Measurements from ENCODE around the gene MXD4. TPM values are rescaled to one million over a fixed set of nuclear protein-coding genes. Genes with fewer than 3 reads are reported as not detected.

The MXD4 gene
- total RNA-seq, 1 donor from 2014 or later: 22.7 TPM

GRCh38 chr4:2248044-2248780 is 13.7 kb downstream of the MXD4 start:
- Histone ChIP-seq H3K36me3 (peaks cover 4% of the 10 kb centered on the region), H3K4me1 (no peaks in the 10 kb centered on the region), H3K4me2 (no peak overlapping the region), H3K9ac (no peak overlapping the region), H3K27me3 (no peaks in the 10 kb centered on the region), H2AFZ (replicated peaks) (no peak overlapping the region), H3K27ac (no peak overlapping the region), H3F3A (ENCODE audit: low read depth) (peaks cover 14% of the 10 kb centered on the region), H3K79me2 (ENCODE audit: low read depth) (no peaks in the 10 kb centered on the region), H3K4me3 (no peak overlapping the region), H4K20me1 (ENCODE audit: low read depth) (peaks cover 21% of the 10 kb centered on the region), H3K9me3 (ENCODE audit: low read depth) (no peaks in the 10 kb centered on the region)
- TF ChIP-seq EZH2 (IDR thresholded peaks at IDR 0.05): no peak
- TF ChIP-seq, protein P1, sequence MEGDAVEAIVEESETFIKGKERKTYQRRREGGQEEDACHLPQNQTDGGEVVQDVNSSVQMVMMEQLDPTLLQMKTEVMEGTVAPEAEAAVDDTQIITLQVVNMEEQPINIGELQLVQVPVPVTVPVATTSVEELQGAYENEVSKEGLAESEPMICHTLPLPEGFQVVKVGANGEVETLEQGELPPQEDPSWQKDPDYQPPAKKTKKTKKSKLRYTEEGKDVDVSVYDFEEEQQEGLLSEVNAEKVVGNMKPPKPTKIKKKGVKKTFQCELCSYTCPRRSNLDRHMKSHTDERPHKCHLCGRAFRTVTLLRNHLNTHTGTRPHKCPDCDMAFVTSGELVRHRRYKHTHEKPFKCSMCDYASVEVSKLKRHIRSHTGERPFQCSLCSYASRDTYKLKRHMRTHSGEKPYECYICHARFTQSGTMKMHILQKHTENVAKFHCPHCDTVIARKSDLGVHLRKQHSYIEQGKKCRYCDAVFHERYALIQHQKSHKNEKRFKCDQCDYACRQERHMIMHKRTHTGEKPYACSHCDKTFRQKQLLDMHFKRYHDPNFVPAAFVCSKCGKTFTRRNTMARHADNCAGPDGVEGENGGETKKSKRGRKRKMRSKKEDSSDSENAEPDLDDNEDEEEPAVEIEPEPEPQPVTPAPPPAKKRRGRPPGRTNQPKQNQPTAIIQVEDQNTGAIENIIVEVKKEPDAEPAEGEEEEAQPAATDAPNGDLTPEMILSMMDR (IDR thresholded peaks at IDR 0.05): no peak
- TF ChIP-seq EZH2phosphoT487 (IDR thresholded peaks at IDR 0.05): no peak
- H3K9me3 Mint-ChIP-seq: no peaks in the 10 kb centered on the region
- peaks cover 9% of the 10 kb centered on the region for H3K36me3 Mint-ChIP-seq
- no peak for DNase-seq (ENCODE audit: low spot score)
- peaks cover 9% of the 10 kb centered on the region for H3K27me3 Mint-ChIP-seq (ENCODE audit: insufficient read depth, low read depth)
- H3K27ac Mint-ChIP-seq: peak overlapping the region; percentile 29
- peaks cover 21% of the 10 kb centered on the region for H3K4me1 Mint-ChIP-seq
- H3K4me3 Mint-ChIP-seq: no peak overlapping the region

DNA sequence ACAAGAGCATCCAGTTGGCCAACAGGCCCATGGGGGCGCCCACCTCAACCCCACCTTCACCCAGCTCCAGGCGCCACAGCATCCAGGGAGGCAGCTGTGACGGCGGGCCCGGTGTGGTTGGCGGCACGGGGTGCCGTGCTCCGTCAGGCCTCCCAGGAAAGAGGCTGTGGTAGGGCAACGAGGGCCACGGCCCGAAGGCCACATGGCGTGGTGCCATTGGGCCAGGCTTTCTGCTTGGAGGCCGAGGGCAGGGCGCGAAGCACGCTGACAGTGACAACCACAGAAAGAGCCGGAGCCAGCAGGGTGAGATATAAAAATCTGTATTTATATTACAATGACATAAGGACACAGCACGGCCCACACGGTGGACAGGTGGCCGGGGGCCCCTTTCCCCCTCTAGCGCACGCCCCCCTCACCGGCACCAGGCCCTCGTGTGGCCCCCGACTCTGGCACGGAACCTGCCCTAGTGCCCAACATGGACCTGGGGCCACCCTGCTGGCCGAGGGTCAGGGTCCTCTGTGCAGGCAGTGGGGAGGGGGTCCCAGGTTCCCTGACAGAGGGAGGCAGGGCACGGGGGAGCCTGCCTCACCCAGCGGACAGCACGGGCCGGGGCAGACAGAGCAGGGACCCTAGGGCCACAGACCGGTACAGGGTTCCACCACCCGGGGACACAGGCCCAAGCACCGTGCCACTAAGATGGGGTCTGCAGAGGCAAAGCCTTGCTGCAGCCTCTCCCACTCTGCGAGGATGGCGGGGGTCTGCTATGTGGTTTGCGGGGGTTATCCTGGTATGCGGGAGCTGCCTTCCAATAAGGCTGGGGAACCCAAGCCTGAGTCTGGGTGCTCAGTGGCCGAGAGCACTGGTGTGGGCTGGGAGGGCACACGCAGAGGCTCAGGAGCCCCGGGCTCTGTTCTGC is 14.5 kb downstream of the MXD4 start:
- peaks cover 21% of the 10 kb centered on the region for H3F3A ChIP-seq (ENCODE audit: low read depth)
- no peaks in the 10 kb centered on the region for H3K4me1 ChIP-seq
- peaks cover 7% of the 10 kb centered on the region for H3K36me3 Mint-ChIP-seq
- H4K20me1 ChIP-seq (ENCODE audit: low read depth): peaks cover 18% of the 10 kb centered on the region
- no peaks in the 10 kb centered on the region for H3K27me3 ChIP-seq
- H3K27me3 Mint-ChIP-seq (ENCODE audit: insufficient read depth, low read depth): peaks cover 7% of the 10 kb centered on the region
- TF ChIP-seq, protein P1 (IDR thresholded peaks at IDR 0.05): no peak
- TF ChIP-seq EZH2phosphoT487 (IDR thresholded peaks at IDR 0.05): no peak
- no peak for TF ChIP-seq EZH2 (IDR thresholded peaks at IDR 0.05)
- H3K36me3 ChIP-seq: peaks cover 4% of the 10 kb centered on the region
- H3K9me3 ChIP-seq (ENCODE audit: low read depth): no peaks in the 10 kb centered on the region
- peaks cover 18% of the 10 kb centered on the region for H3K4me1 Mint-ChIP-seq
- H3K4me3 Mint-ChIP-seq: no peak overlapping the region
- no peak overlapping the region for H3K4me2 ChIP-seq
- H3K79me2 ChIP-seq (ENCODE audit: low read depth): no peaks in the 10 kb centered on the region
- no peaks in the 10 kb centered on the region for H3K9me3 Mint-ChIP-seq
- H3K9ac ChIP-seq: no peak overlapping the region
- no peak overlapping the region for H3K27ac Mint-ChIP-seq
- H3K27ac ChIP-seq: no peak overlapping the region
- H3K4me3 ChIP-seq: no peak overlapping the region
- no peak for DNase-seq (ENCODE audit: low spot score)
- no peak overlapping the region for H2AFZ ChIP-seq (replicated peaks)

DNA sequence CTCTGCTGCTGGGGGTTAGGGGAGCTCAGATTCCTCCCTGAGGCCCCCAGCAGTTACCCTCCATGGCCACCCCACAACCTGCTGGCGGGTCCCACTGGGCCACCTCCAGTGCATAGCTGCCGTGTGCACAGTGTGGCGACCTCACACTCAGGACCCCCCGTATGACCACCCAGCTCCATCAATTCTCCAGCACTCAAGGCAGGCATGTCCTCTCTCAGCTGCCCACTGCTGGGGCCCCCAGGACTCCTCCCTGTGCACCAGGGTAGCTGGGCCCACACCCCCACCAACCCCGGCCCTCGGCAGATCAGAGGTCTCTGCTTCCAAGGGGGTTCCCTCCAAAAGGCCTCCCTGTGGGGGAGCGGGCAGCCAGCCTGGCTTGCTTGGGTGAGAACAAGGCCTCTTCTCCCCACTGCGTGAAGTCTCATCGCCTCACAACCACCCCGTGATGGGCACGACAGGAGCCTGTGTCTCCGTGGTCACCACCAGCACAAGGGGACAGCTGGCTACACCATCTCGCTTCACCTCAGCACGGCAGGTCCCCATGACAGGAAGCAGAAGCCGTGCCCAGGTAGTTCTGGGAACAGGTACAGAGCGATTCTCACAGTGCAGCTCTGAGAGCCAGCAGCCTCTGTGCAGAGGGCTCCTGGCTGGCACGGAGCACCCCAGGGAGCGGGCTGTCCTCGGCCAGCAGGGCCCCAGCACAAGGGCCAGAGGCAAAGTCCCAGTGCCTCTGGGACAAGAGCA is 15.4 kb downstream of the MXD4 start:
- peaks cover 24% of the 10 kb centered on the region for H3F3A ChIP-seq (ENCODE audit: low read depth)
- peaks cover 4% of the 10 kb centered on the region for H3K36me3 ChIP-seq
- no peaks in the 10 kb centered on the region for H3K4me1 ChIP-seq
- H4K20me1 ChIP-seq (ENCODE audit: low read depth): peaks cover 11% of the 10 kb centered on the region
- H3K4me2 ChIP-seq: no peak overlapping the region
- no peak overlapping the region for H3K4me3 ChIP-seq
- no peak overlapping the region for H2AFZ ChIP-seq (replicated peaks)
- Mint-ChIP-seq H3K9me3 (no peaks in the 10 kb centered on the region), H3K27me3 (ENCODE audit: insufficient read depth, low read depth) (peaks cover 4% of the 10 kb centered on the region), H3K27ac (no peak overlapping the region), H3K4me3 (no peak overlapping the region), H3K4me1 (peaks cover 18% of the 10 kb centered on the region), H3K36me3 (peaks cover 7% of the 10 kb centered on the region)
- no peak overlapping the region for H3K9ac ChIP-seq
- H3K79me2 ChIP-seq (ENCODE audit: low read depth): peaks cover 2% of the 10 kb centered on the region
- DNase-seq (ENCODE audit: low spot score): no peak
- no peaks in the 10 kb centered on the region for H3K9me3 ChIP-seq (ENCODE audit: low read depth)
- H3K27me3 ChIP-seq: no peaks in the 10 kb centered on the region
- H3K27ac ChIP-seq: no peak overlapping the region
- no peak for TF ChIP-seq EZH2phosphoT487 (IDR thresholded peaks at IDR 0.05)
- TF ChIP-seq EZH2 (IDR thresholded peaks at IDR 0.05): no peak
- TF ChIP-seq, protein P1 (IDR thresholded peaks at IDR 0.05): no peak

Data from neural progenitor cell (in vitro differentiated cells).